ENCODE data around the gene KRTAP6-2. TPM values are rescaled to one million over a fixed set of nuclear protein-coding genes. Genes with fewer than 3 reads are reported as not detected.

KRTAP6-2 gene
- polyA plus RNA-seq, 4 donors = not detected

GRCh38 chr21:30561957-30562356, 36.7 kb downstream of the KRTAP6-2 start:
- H3K9me3 ChIP-seq (ENCODE audit: control insufficient read depth in 2 of 2, insufficient read depth in 1 of 2, low read depth in 1 of 2, low read length in 1 of 2) = no peaks in the 10 kb centered on the region
- no peaks in the 10 kb centered on the region for H3K27me3 ChIP-seq (ENCODE audit: control insufficient read depth in 3 of 3, insufficient read depth in 3 of 3, low read length in 3 of 3)

GRCh38 chr21:30561264-30561895, 37.3 kb downstream of the KRTAP6-2 start, which contains the start of gene KRTAP19-7:
KRTAP19-7 (minus strand) TSS chr21:30561314; CDS start chr21:30561289, 25 bp downstream.
- Histone ChIP-seq H3K4me3 (ENCODE audit: low read depth in 1 of 3, low read length in 3 of 3) (no peak within 1 kb of the TSS), H3K4me1 (ENCODE audit: control insufficient read depth in 3 of 3, insufficient read depth in 2 of 3, low read depth in 1 of 3, low read length in 2 of 3) (no peaks in the 10 kb centered on the region), H3K9me3 (ENCODE audit: control insufficient read depth in 2 of 2, insufficient read depth in 1 of 2, low read depth in 1 of 2, low read length in 1 of 2) (no peaks in the 10 kb centered on the region), H3K27me3 (ENCODE audit: control insufficient read depth in 3 of 3, insufficient read depth in 3 of 3, low read length in 3 of 3) (no peaks in the 10 kb centered on the region), H3K36me3 (ENCODE audit: control insufficient read depth in 3 of 3, insufficient read depth in 2 of 3, low read depth in 1 of 3, low read length in 3 of 3) (no peaks in the 10 kb centered on the region), H3K27ac (ENCODE audit: low read depth in 1 of 3, low read length in 2 of 3) (no peak within 1 kb of the TSS)
- WGBS, 3 donors = 58 to 63% (median 60%) methylated on average over 2 of the region's 2 CpGs
- no peak for FAIRE-seq
- DNase-seq = no peak

More at GRCh38 chr21:30561957-30562356, 36.7 kb downstream of the KRTAP6-2 start:
- no peaks in the 10 kb centered on the region for H3K36me3 ChIP-seq (ENCODE audit: control insufficient read depth in 3 of 3, insufficient read depth in 2 of 3, low read depth in 1 of 3, low read length in 3 of 3)
- FAIRE-seq (no peak), DNase-seq (no peak)
- no peaks in the 10 kb centered on the region for H3K4me1 ChIP-seq (ENCODE audit: control insufficient read depth in 3 of 3, insufficient read depth in 2 of 3, low read depth in 1 of 3, low read length in 2 of 3)
- no peak overlapping the region for H3K4me3 ChIP-seq (ENCODE audit: low read depth in 1 of 3, low read length in 3 of 3)
- H3K27ac ChIP-seq (ENCODE audit: low read depth in 1 of 3, low read length in 2 of 3) = no peak overlapping the region
- WGBS, 3 donors = 85 to 88% (median 86%) methylated on average over 2 of the region's 2 CpGs

GRCh38 chr21:30555095-30555494, 43.6 kb downstream of the KRTAP6-2 start:
- H3K4me3 ChIP-seq (ENCODE audit: low read depth in 1 of 3, low read length in 3 of 3) = no peak overlapping the region
- FAIRE-seq (no peak), DNase-seq (no peak)
- peaks cover 0 to 2% of the 10 kb centered on the region in 2 donors for H3K9me3 ChIP-seq (ENCODE audit: control insufficient read depth in 2 of 2, insufficient read depth in 1 of 2, low read depth in 1 of 2, low read length in 1 of 2)
- H3K27me3 ChIP-seq (ENCODE audit: control insufficient read depth in 3 of 3, insufficient read depth in 3 of 3, low read length in 3 of 3) = no peaks in the 10 kb centered on the region
- no peaks in the 10 kb centered on the region for H3K4me1 ChIP-seq (ENCODE audit: control insufficient read depth in 3 of 3, insufficient read depth in 2 of 3, low read depth in 1 of 3, low read length in 2 of 3)
- H3K36me3 ChIP-seq (ENCODE audit: control insufficient read depth in 3 of 3, insufficient read depth in 2 of 3, low read depth in 1 of 3, low read length in 3 of 3) = no peaks in the 10 kb centered on the region
- no peak overlapping the region for H3K27ac ChIP-seq (ENCODE audit: low read depth in 1 of 3, low read length in 2 of 3)
- WGBS, 3 donors = 65 to 88% (median 74%) methylated on average over 2 of the region's 2 CpGs

- H3K27me3 ChIP-seq (ENCODE audit: control insufficient read depth in 3 of 3, insufficient read depth in 3 of 3, low read length in 3 of 3) = no peaks in the 10 kb centered on the region
- H3K4me1 ChIP-seq (ENCODE audit: control insufficient read depth in 3 of 3, insufficient read depth in 2 of 3, low read depth in 1 of 3, low read length in 2 of 3) = no peaks in the 10 kb centered on the region
- H3K4me3 ChIP-seq (ENCODE audit: low read depth in 1 of 3, low read length in 3 of 3) = no peak overlapping the region
- no peak for DNase-seq
- no peaks in the 10 kb centered on the region for H3K36me3 ChIP-seq (ENCODE audit: control insufficient read depth in 3 of 3, insufficient read depth in 2 of 3, low read depth in 1 of 3, low read length in 3 of 3)
- H3K27ac ChIP-seq (ENCODE audit: low read depth in 1 of 3, low read length in 2 of 3) = no peak overlapping the region
- WGBS, 3 donors = 19 to 65% (median 39%) methylated on average over 1 of the region's 1 CpG
- peaks cover 0 to 2% of the 10 kb centered on the region in 2 donors for H3K9me3 ChIP-seq (ENCODE audit: control insufficient read depth in 2 of 2, insufficient read depth in 1 of 2, low read depth in 1 of 2, low read length in 1 of 2)
- no peak for FAIRE-seq
Observed at GRCh38 chr21:30552782-30553181, 45.9 kb downstream of the KRTAP6-2 start.

Other genes with a start within 250 kb of the KRTAP6-2 start
- gene KRTAP13-2, start 226.6 kb downstream of the KRTAP6-2 start, polyA plus RNA-seq = 1 to 10 TPM in 1 of 4 donors, not detected in 3; 2.0 TPM
- gene KRTAP13-1, start 202.9 kb downstream of the KRTAP6-2 start, polyA plus RNA-seq = not detected
- gene KRTAP13-3, start 173.0 kb downstream of the KRTAP6-2 start, polyA plus RNA-seq = not detected
- not detected for gene KRTAP13-4, start 168.7 kb downstream of the KRTAP6-2 start, polyA plus RNA-seq
- not detected for gene KRTAP15-1, start 158.6 kb downstream of the KRTAP6-2 start, polyA plus RNA-seq
- gene KRTAP19-1, start 118.5 kb downstream of the KRTAP6-2 start, polyA plus RNA-seq = not detected
- not detected for gene KRTAP19-2, start 111.5 kb downstream of the KRTAP6-2 start, polyA plus RNA-seq
- gene KRTAP19-3, start 106.9 kb downstream of the KRTAP6-2 start, polyA plus RNA-seq = not detected
- gene KRTAP19-4, start 101.7 kb downstream of the KRTAP6-2 start, polyA plus RNA-seq = not detected
- gene KRTAP19-5, start 96.8 kb downstream of the KRTAP6-2 start, polyA plus RNA-seq = not detected
- gene KRTAP19-6, start 57.0 kb downstream of the KRTAP6-2 start, polyA plus RNA-seq = not detected
- gene KRTAP19-7, start 37.6 kb downstream of the KRTAP6-2 start, polyA plus RNA-seq = not detected
- gene KRTAP22-2, start 8.5 kb downstream of the KRTAP6-2 start, polyA plus RNA-seq = not detected
- gene KRTAP6-3, start 6.5 kb downstream of the KRTAP6-2 start, polyA plus RNA-seq = not detected
- gene KRTAP22-1, start 2.2 kb upstream of the KRTAP6-2 start, polyA plus RNA-seq = not detected
- not detected for gene KRTAP6-1, start 15.0 kb upstream of the KRTAP6-2 start, polyA plus RNA-seq
- gene KRTAP20-1, start 17.5 kb upstream of the KRTAP6-2 start, polyA plus RNA-seq = not detected
- gene KRTAP20-4, start 21.7 kb upstream of the KRTAP6-2 start, polyA plus RNA-seq = not detected
- gene KRTAP20-2, start 36.3 kb upstream of the KRTAP6-2 start, polyA plus RNA-seq = not detected
- gene KRTAP20-3, start 44.0 kb upstream of the KRTAP6-2 start, polyA plus RNA-seq = not detected
- not detected for gene KRTAP21-3, start 119.9 kb upstream of the KRTAP6-2 start, polyA plus RNA-seq
- gene KRTAP21-2, start 148.4 kb upstream of the KRTAP6-2 start, polyA plus RNA-seq = not detected
- gene KRTAP21-1, start 156.5 kb upstream of the KRTAP6-2 start, polyA plus RNA-seq = not detected
- gene KRTAP8-1, start 214.4 kb upstream of the KRTAP6-2 start, polyA plus RNA-seq = not detected
- gene KRTAP7-1, start 230.9 kb upstream of the KRTAP6-2 start, polyA plus RNA-seq = not detected

Data from small intestine (tissue), 7 donors.